Right cardiac atrium (tissue), 5 donors: ENCODE data around the gene VTI1A. TPM values are rescaled to one million over a fixed set of nuclear protein-coding genes. Genes with fewer than 3 reads are reported as not detected.
A peak's percentile ranks its signal among the peaks of the same experiment; 100 is the strongest.

Source experiments
- ATAC-seq, 2 donors: fragments of 200-7000 bp; cut with Tn5 transposase; one replicate each; pipeline versions ENCODE4 v1.8.0 to v1.9.1; 2020; ENCODE audit warnings: moderate library complexity in 2 of 2, mild to moderate bottlenecking in 1 of 2
- DNase-seq, 3 donors: peaks; one replicate each; pipeline ENCODE4 v3.0.0-alpha.2; 2020
- H3K27ac ChIP-seq: one replicate; pipeline ENCODE4 v1.5.1; 2013; ENCODE audit warnings: mild to moderate bottlenecking, low read length, control low read depth, moderate library complexity
- H3K27me3 ChIP-seq: one replicate; pipeline ENCODE4 v1.6.1; 2013; ENCODE audit not compliant: control insufficient read depth, insufficient read depth
- H3K4me1 ChIP-seq: one replicate; pipeline ENCODE4 v1.6.1; 2013; ENCODE audit warnings: low read length; ENCODE audit not compliant: control insufficient read depth, insufficient read depth
- H3K4me3 ChIP-seq: one replicate; pipeline ENCODE4 v1.5.1; 2013; ENCODE audit warnings: low read length, control low read depth
- H3K9me3 ChIP-seq: one replicate; pipeline ENCODE4 v1.6.1; 2013; ENCODE audit warnings: low read length; ENCODE audit not compliant: control insufficient read depth
- WGBS: extraction: QIAGEN DNeasy Blood & Tissue Kit; methylation state at CpG from one replicate; pipeline ENCODE4 v1.1.7; 2013; 5-methylcytosine and 5-hydroxymethylcytosine counted together
- intact Hi-C, 4 donors: fragments of 100-400 bp; cut with DNase I; formaldehyde crosslinking; loops; one replicate each; pipeline versions ENCODE4 v1.11.0 to v1.14.0; 2022 to 2023
- polyA plus RNA-seq: library from polyadenylated mRNA; stranded (reverse); fragments of 200-250 nt; gene quantifications from one replicate; pipeline ENCODE4 v1.2.3, GENCODE V29; 2013
- total RNA-seq, 4 donors: library from RNA; stranded (reverse); fragmentation: NEBNext Ultra II Directional; extraction: Animal tissue kit (Norgen Biotek cat#: 25700); gene quantifications; one replicate each; pipeline ENCODE4 v1.2.1, GENCODE V29; 2021
- donor health status: healthy with polysubstance abuse.
- donor health status: DM: no; HTN: yes; CAD: no.
- donor health status: DM: no; HTN: no; CAD: no.
- donor health status: DM: no; HTN: yes; CAD: no; lungs with severe emphysema.
- donor health status: DM: yes; HTN: yes; CAD: no.

Gene VTI1A
- total and polyA plus RNA-seq, 5 donors, result 9.1 to 22.5 (median 19.7) TPM

GRCh38 chr10:112839928-112840654 lies 393.1 kb downstream of the VTI1A start:
- no peak for ATAC-seq
- H3K4me3 ChIP-seq, result no peak overlapping the region
- no peak overlapping the region for H3K27ac ChIP-seq
- intact Hi-C loops, result no loop called here
- no peaks in the 10 kb centered on the region for H3K27me3 ChIP-seq
- no peaks in the 10 kb centered on the region for H3K9me3 ChIP-seq
- DNase-seq, result no peak
- 93% methylated on average over 5 of the region's 5 CpGs for WGBS
- no peaks in the 10 kb centered on the region for H3K4me1 ChIP-seq

DNA sequence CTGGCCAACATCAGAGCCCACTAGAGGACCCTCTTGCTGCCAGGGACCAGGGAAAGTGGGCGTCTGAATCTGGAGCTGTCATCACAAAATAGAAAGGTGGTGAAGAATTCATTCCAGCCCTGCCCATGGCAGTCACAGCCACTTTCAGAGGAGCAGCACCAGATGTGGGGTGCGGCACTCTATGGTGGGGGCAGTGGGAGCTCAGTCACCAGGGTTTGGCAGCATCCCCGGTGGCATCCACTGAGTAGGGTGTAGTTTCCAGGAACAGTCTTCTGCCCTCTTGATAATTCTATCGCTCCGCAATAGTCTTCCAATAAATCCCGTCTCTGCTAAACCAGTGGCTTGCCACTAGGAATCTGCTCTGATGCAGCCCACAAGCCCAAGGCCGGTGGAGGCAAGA lies 394.5 kb downstream of the VTI1A start:
- Histone ChIP-seq H3K4me3 (no peak overlapping the region), H3K4me1 (no peaks in the 10 kb centered on the region), H3K9me3 (no peaks in the 10 kb centered on the region), H3K27ac (no peak overlapping the region), H3K27me3 (no peaks in the 10 kb centered on the region)
- ATAC-seq (no peak), DNase-seq (no peak)
- intact Hi-C loops, result no loop called here
- 82% methylated on average over 7 of the region's 7 CpGs for WGBS

- WGBS, result 65% methylated on average over 3 of the region's 3 CpGs
- Histone ChIP-seq H3K27me3 (no peaks in the 10 kb centered on the region), H3K4me3 (no peak overlapping the region), H3K27ac (no peak overlapping the region), H3K9me3 (no peaks in the 10 kb centered on the region), H3K4me1 (no peaks in the 10 kb centered on the region)
- DNase-seq, result no peak
- intact Hi-C loops, result no loop called here
- peak; percentile 48 to 74 for ATAC-seq
Measured at GRCh38 chr10:112842832-112843360, 395.9 kb downstream of the VTI1A start.

DNA sequence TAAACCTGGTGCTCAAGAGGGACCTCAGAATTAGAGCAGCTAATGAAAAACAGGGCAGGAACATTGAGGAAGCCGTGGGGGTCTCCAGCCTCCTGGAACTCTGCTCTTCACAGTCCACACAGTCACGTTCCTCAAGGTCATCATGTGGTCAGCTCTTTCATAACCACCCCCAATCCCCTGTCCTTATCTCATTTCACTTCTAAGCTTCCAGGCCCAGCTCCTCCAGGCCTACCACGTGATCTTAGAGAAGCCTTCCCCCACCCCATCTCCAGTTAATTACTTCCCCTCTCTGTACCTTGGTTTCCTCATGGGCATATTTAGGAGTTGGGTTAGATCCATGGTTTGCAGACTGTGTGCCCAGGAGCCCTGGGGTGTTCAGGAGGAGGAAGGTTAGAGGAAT lies 396.6 kb downstream of the VTI1A start:
- Histone ChIP-seq H3K4me3 (no peak overlapping the region), H3K9me3 (no peaks in the 10 kb centered on the region), H3K27ac (no peak overlapping the region), H3K27me3 (no peaks in the 10 kb centered on the region), H3K4me1 (no peaks in the 10 kb centered on the region)
- DNase-seq (no peak), ATAC-seq (no peak)
- WGBS, result 51% methylated on average over 3 of the region's 3 CpGs
- intact Hi-C loops, result no loop called here

- Histone ChIP-seq H3K4me3 (no peak overlapping the region), H3K27me3 (no peaks in the 10 kb centered on the region), H3K9me3 (no peaks in the 10 kb centered on the region), H3K4me1 (no peaks in the 10 kb centered on the region), H3K27ac (no peak overlapping the region)
- 91% methylated on average over 27 of the region's 27 CpGs for WGBS
- ATAC-seq (no peak), DNase-seq (no peak)
- intact Hi-C loops, result no loop called here
Measured at GRCh38 chr10:112844681-112845544, 397.9 kb downstream of the VTI1A start.

DNA sequence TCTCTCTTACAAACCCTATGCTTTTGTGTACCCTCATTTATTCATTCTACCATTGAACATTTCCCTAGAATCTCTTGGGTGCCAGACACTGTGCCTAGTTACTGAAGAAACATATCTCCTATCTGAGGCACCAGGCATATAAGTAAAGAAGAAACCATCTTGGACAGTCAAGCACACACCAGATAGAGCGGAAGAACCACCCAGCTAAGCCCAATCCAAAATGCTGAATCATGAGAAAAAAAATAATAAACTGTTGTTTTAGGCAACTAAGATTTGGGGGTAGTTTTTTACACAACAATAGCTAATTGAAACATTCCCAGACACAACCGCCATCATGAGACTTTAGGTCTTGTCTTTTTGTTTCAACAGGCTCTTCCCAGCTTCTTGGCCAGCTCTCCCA lies 400.8 kb downstream of the VTI1A start:
- Histone ChIP-seq H3K4me1 (no peaks in the 10 kb centered on the region), H3K9me3 (no peaks in the 10 kb centered on the region), H3K27ac (no peak overlapping the region), H3K27me3 (no peaks in the 10 kb centered on the region), H3K4me3 (no peak overlapping the region)
- DNase-seq (no peak), ATAC-seq (no peak)
- WGBS, result 97% methylated on average over 2 of the region's 2 CpGs
- intact Hi-C loops, result no loop called here

DNA sequence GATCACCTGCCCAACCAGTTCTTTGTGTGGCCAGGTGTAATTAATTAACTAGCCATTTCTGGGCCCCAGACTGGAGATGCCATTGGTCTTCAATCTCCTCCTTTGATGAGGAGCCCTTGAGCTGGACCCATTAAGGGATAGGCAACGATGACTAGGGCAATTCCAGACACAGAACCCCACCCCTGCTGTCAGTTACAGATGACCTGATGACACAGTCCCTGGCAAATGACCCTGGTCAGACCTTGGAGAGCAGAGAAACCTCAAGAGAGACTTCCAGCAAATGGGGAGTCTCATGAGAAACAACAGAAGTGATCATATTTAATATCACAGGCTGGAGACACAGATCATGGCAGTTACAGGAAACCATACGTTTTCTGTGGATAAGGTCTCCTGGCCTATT lies 401.2 kb downstream of the VTI1A start:
- H3K9me3 ChIP-seq, result no peaks in the 10 kb centered on the region
- no peaks in the 10 kb centered on the region for H3K27me3 ChIP-seq
- intact Hi-C loops, result no loop called here
- no peak overlapping the region for H3K27ac ChIP-seq
- no peak for ATAC-seq
- DNase-seq, result no peak
- no peak overlapping the region for H3K4me3 ChIP-seq
- WGBS, result 86% methylated on average over 2 of the region's 2 CpGs
- no peaks in the 10 kb centered on the region for H3K4me1 ChIP-seq

DNA sequence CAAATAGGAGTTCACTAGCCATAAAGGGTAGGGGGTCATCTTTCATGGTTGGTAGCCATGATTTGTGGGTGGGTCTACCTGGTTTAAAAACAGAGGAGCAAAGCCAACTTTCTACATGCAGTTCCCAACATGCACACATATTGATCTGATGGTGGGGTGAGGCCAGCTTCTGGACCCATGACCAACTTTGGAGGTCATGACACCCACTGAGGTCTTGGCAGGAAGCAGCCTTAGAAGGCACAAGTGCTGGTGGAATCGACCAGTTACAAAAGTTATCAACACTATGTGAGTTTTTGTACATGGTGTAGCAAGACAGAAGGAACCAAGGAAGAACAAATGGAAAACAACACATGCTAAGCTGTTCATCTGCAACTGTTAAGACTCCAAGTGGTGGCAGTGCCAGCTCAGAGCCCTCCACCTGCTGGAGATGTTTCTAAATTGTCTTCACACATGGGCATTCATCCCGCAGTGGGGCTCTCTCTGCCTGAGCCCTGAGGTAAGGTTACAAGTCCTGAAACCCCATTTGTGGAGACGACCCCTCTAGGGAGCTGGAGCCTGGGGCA lies 401.9 kb downstream of the VTI1A start:
- H3K9me3 ChIP-seq, result no peaks in the 10 kb centered on the region
- intact Hi-C loops, result no loop called here

GRCh38 chr10:112849546-112849945 lies 402.5 kb downstream of the VTI1A start:
- no peak overlapping the region for H3K27ac ChIP-seq
- WGBS, result 95% methylated on average over 6 of the region's 6 CpGs
- no peaks in the 10 kb centered on the region for H3K4me1 ChIP-seq
- intact Hi-C loops, result no loop called here
- H3K4me3 ChIP-seq, result no peak overlapping the region
- DNase-seq, result no peak
- no peaks in the 10 kb centered on the region for H3K27me3 ChIP-seq
- no peak for ATAC-seq
- H3K9me3 ChIP-seq, result no peaks in the 10 kb centered on the region

More for the DNA sequence above, 401.9 kb downstream of the VTI1A start:
- DNase-seq (no peak), ATAC-seq (no peak)
- Histone ChIP-seq H3K4me3 (no peak overlapping the region), H3K27me3 (no peaks in the 10 kb centered on the region), H3K27ac (no peak overlapping the region), H3K4me1 (no peaks in the 10 kb centered on the region)
- 91% methylated on average over 3 of the region's 3 CpGs for WGBS

DNA sequence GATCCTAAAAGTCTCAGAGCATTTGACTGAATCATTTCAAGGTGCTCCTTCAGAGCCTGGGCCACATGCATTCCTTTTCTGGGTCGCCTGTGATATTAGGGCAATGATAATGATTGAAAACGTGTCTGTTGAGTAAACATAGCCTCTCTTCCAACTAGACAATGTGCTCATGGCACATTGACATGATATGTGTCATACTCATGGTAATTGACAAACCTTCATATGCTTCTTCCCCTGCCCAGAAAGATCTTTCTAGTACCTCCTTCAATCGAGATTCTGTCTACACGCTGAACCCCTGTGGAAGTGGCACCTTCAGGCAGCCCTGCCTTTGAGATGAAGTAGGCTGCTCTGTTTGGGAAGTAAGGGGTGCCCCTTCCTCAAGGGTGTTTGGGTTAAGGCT lies 404.2 kb downstream of the VTI1A start:
- intact Hi-C loops, result no loop called here
- WGBS, result 89% methylated on average over 4 of the region's 4 CpGs
- no peak for ATAC-seq

More for the DNA sequence above, 404.2 kb downstream of the VTI1A start:
- Histone ChIP-seq H3K9me3 (no peaks in the 10 kb centered on the region), H3K4me1 (no peaks in the 10 kb centered on the region), H3K27ac (no peak overlapping the region), H3K4me3 (no peak overlapping the region), H3K27me3 (no peaks in the 10 kb centered on the region)
- no peak for DNase-seq
